22Rv1 (cell line): ENCODE data around the gene PLG.

Experiments used
- ZFX ChIP-seq: fragments of 450-650 bp; IDR thresholded peaks from 2 replicates; pipeline ENCODE4 v1.6.1; 2017; ENCODE audit warnings: antibody characterized with exemption, borderline replicate concordance
- TF ChIP-seq, protein P1 (sequence below): fragments of 450-650 bp; IDR thresholded peaks from 2 replicates; pipeline ENCODE4 v1.5.1; 2017; ENCODE audit warnings: mild to moderate bottlenecking

DNA sequence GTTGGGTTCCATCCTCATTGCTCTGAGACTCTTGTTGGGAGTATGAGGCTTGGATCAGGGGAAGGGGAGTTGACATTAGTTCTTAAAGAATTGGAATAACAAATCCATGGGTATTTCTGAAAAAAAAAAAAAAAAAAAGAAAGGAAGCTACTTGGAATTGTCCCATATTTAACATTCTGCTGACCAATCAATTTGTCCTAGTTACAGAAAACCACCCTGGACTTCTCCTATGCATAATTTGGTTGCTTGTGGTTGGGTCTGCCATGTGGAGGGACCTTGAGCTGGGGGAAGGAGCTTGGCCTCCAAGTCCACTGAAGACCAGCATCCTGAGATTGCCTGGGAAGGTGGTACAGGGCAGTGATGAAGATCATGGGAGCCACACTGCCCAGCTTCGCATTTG lies 32.6 kb downstream of the PLG start:
- TF ChIP-seq, protein P1, sequence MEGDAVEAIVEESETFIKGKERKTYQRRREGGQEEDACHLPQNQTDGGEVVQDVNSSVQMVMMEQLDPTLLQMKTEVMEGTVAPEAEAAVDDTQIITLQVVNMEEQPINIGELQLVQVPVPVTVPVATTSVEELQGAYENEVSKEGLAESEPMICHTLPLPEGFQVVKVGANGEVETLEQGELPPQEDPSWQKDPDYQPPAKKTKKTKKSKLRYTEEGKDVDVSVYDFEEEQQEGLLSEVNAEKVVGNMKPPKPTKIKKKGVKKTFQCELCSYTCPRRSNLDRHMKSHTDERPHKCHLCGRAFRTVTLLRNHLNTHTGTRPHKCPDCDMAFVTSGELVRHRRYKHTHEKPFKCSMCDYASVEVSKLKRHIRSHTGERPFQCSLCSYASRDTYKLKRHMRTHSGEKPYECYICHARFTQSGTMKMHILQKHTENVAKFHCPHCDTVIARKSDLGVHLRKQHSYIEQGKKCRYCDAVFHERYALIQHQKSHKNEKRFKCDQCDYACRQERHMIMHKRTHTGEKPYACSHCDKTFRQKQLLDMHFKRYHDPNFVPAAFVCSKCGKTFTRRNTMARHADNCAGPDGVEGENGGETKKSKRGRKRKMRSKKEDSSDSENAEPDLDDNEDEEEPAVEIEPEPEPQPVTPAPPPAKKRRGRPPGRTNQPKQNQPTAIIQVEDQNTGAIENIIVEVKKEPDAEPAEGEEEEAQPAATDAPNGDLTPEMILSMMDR = no peak
- TF ChIP-seq ZFX = no peak
